PFSK-1 (cell line): ENCODE results near the gene CEP41.

ENCODE experiments used
- FOXP2 ChIP-seq: optimal IDR thresholded peaks from 2 replicates; pipeline ENCODE3; 2011; ENCODE audit warnings: borderline replicate concordance, control low read depth, inconsistent platforms; ENCODE audit not compliant: insufficient read depth; ENCODE audit errors: extremely low read length, extremely low read depth
- POLR2AphosphoS5 ChIP-seq: IDR thresholded peaks from 2 replicates; pipeline ENCODE4 v1.6.1; 2012; ENCODE audit warnings: low read depth, mild to moderate bottlenecking, control low read depth, low read length, moderate library complexity
- SIN3A ChIP-seq: IDR thresholded peaks from 2 replicates; pipeline ENCODE4 v1.6.1; 2012; ENCODE audit warnings: mild to moderate bottlenecking, low read length, moderate library complexity, borderline replicate concordance; ENCODE audit not compliant: insufficient read depth
- TAF1 ChIP-seq: IDR thresholded peaks from 2 replicates; pipeline ENCODE4 v1.6.1; 2012; ENCODE audit warnings: low read length, control low read depth, borderline replicate concordance; ENCODE audit not compliant: insufficient read depth
- TF ChIP-seq, protein P1 (sequence below), 2 experiments: IDR thresholded peaks; 2 replicates each; pipeline versions ENCODE4 v1.6.1 to v1.8.0; 2011 to 2012; ENCODE audit warnings: low read depth in 2 of 2, low read length in 2 of 2, control low read depth in 1 of 2, inconsistent platforms in 1 of 2, mild to moderate bottlenecking in 1 of 2, moderate library complexity in 1 of 2; ENCODE audit not compliant: insufficient read depth in 1 of 2

- TF ChIP-seq SIN3A: no peak
- no peak for TF ChIP-seq TAF1
- TF ChIP-seq POLR2AphosphoS5: no peak
- TF ChIP-seq, protein P1, sequence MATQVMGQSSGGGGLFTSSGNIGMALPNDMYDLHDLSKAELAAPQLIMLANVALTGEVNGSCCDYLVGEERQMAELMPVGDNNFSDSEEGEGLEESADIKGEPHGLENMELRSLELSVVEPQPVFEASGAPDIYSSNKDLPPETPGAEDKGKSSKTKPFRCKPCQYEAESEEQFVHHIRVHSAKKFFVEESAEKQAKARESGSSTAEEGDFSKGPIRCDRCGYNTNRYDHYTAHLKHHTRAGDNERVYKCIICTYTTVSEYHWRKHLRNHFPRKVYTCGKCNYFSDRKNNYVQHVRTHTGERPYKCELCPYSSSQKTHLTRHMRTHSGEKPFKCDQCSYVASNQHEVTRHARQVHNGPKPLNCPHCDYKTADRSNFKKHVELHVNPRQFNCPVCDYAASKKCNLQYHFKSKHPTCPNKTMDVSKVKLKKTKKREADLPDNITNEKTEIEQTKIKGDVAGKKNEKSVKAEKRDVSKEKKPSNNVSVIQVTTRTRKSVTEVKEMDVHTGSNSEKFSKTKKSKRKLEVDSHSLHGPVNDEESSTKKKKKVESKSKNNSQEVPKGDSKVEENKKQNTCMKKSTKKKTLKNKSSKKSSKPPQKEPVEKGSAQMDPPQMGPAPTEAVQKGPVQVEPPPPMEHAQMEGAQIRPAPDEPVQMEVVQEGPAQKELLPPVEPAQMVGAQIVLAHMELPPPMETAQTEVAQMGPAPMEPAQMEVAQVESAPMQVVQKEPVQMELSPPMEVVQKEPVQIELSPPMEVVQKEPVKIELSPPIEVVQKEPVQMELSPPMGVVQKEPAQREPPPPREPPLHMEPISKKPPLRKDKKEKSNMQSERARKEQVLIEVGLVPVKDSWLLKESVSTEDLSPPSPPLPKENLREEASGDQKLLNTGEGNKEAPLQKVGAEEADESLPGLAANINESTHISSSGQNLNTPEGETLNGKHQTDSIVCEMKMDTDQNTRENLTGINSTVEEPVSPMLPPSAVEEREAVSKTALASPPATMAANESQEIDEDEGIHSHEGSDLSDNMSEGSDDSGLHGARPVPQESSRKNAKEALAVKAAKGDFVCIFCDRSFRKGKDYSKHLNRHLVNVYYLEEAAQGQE (IDR thresholded peaks at IDR 0.05; ENCODE audit: insufficient read depth in 1 of 2, low read depth in 2 of 2, low read length in 2 of 2): no peak
- no peak for TF ChIP-seq FOXP2
Observed at GRCh38 chr7:130452951-130453350, 12.1 kb upstream of the CEP41 start.
